Erythroblast (primary cell): ENCODE measurements around the gene RNF114.

Experiments
- DNase-seq, 2 experiments: peaks; one replicate each; lab custom pipeline; 2025; lab: John Stamatoyannopoulos, UW
- GATA1 ChIP-seq: IDR thresholded peaks from 2 replicates; pipeline ENCODE4 v1.6.1; 2011; ENCODE audit warnings: low read depth, mild to moderate bottlenecking, control low read depth, low read length, moderate library complexity
- POLR2A ChIP-seq: IDR thresholded peaks from 2 replicates; pipeline ENCODE4 v1.6.1; 2011; ENCODE audit warnings: mild to moderate bottlenecking, low read length

Gene RNF114

DNA sequence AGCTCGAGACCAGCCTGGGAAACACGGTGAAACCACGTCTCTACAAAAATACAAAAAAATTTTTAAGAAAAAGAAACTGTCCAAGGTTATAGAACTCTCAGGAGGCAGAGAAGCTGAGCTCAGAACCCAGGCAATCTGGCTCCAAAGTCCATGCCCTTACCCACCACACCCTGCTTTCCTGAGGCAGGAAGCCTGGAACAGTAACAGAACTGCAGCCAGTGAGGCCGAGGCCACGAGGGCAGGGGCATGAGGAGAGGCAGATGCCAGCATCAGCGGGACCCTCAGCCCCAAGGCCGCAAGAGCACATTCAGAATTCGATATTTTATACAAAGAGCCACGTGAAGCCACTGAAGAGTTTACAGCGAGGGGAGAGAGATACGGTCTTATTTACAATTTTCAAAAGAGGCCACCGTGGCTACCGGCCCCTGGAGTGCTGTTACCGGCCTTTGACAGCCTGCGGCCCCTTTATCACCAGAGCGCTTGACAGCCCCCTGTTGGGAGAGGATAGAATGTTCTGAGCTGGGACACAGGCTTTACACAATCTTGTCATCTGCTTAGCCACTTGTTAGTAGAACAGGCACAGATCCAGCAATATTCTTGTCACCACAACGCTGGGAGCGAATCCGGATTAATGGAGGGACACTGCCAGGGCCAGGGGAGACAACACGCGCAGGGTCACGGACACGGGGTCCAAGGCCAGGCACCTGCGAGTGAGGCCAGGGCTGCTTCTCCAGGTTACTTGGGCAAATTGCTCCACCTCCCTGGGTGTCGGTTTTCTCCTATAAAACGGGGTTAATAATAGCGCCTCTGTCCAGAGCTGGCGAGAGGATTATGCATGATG, 26.5 kb upstream of the RNF114 start:
- TF ChIP-seq GATA1 (no peak), POLR2A (no peak)
- DNase-seq, result no peak

DNA sequence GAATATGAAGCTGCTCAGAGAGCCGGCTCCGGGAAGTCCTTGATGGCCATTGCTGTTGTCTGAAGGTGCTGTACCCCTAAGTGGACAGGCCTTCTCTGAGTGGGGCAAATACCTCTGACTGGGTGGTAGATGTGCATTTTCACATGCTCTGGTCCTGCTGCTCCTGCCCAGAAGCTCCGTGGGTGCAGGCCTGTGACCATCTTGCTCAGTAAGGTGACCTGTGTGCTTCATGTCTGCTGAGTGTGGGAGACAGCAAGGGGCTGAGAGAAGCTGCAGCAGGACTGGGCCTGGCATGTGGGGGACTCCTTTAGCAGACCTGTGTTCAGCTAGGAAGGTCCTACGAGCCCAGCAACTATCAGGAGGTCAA, 25.9 kb upstream of the RNF114 start:
- no peak for TF ChIP-seq POLR2A
- TF ChIP-seq GATA1, result no peak

DNA sequence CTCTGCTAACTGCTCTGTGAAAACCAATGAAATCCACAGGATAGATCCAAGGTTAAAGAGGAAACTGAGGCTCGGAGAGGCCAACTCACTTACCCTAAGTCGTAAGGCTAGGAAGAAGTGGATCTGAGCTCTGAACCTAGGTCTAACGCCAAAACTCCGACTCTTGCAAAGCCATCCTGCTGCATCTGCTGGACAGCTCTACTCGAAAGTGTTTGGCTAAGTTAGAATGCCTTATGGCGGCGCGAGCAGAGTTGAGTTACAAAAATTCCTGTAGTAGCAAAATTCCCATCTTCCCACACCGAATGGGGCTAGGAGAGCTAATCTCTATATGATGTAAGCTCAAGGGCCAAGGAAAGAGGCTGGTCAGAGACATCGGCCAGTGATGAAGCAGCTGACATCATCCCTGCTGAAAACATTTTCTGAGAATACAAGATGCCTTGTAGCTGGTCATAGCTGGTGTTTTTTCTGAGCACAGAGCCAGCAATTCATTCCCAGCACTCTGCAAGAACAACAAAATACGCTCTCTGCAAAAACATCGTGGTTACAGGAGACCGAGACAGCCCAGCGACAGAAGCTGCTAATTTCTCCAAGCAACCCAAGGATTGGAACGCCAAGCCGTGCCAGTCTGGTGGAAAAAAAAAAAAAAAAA, 22.7 kb upstream of the RNF114 start:
- no peak for TF ChIP-seq POLR2A
- TF ChIP-seq GATA1, result no peak
- no peak for DNase-seq

More for the DNA sequence above, 25.9 kb upstream of the RNF114 start:
- no peak for DNase-seq

DNA sequence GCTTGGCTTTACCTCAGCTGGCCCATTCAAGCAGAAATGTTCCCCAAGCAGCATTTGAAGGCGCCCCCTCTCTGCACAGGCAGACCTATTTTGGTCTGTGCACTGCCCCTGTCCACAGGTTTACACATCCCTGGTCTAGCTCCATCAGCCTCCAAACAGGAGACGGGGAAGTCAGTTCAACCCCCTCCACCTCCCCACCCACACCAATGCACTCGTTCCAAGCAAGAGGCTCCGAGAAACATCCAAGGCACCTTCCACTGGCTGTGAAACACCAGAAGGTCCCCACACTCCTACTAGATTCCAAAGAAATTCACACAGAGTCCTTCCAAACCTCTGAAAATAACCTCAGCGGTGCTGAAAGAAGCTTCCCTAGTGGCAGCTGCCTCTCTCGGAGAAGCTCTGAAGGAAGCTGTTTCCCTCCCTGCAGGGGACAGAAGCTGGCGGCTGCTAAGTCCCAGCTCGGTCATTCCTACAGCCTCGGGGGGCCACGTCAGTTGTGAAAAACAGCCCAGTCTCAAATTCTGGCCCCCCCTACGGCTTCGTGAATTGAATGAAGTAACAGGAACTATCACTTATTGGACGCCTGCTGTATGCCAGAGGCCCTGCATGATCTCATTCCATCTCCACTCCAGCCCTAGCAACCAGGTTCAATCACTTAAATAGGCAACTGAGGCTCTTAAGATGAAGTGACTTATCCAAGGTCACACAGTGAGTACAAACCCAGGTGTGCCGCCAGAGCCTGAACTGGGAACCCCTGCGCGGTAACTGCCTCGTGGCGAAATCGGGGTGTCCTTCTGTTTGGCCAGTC, 21.7 kb upstream of the RNF114 start:
- TF ChIP-seq GATA1 (no peak), POLR2A (no peak)
- DNase-seq, result peak; percentile 72 to 78

DNA sequence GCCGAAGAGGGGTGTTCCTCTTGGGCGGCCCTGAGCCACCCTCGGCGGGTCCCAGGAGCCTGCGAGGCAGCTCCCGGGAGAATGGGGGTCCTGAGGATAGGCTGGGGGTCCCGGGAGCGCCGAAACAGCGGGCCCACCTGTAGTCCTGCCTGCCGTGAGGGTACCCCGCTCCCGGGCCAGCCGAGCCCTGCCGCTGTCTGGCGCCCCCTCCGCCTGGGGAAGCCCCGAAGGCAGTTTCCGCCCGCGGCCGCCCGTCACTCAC, 21.1 kb upstream of the RNF114 start:
- TF ChIP-seq POLR2A, result no peak
- TF ChIP-seq GATA1, result no peak
- no peak for DNase-seq

DNA sequence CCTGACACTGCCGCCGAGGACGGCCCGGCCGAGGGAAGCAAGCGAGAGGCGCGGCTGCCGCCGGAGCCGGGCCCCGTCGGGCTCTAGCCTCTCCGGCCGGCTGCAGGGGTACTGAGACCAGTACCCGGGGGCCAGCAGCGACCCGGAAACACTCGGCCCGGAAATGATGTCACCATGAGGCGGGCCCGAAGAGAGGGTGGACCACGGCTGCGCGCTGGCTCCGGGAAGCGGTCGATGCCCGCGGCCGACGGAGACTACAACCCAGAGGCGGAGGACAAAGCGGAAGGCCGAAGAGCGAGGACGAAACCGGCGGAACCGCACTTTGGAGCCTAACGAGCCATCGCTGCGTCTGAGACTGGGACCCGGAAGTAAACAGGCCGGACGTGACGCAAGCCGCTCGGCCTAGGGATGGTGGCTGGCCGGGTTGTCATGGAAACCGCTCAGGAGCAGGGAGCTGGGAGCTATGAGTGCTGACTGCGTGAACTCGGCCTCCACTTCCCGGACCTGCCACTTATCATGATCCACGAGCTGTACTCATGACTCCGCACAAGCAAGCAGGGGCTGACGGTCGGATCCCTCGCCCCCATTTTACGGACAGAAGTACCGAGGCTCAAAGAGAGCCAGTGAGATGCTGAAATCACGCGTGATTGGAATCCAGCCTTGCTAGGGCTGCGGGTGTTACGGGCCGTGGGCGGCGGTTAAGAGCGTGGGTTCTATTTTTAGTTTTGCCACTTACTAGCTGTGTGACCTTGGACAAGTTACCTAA, 20.6 kb upstream of the RNF114 start, which contains the start of gene SPATA2:
TSS of gene SPATA2 (minus strand) at position 150 of the 766 bp plus-strand sequence. CDS start 7,039 bp downstream, outside the sequence.
- TF ChIP-seq GATA1 (no peak), POLR2A (peak; percentile 67)
- peak; percentile 96 to 97 for DNase-seq

DNA sequence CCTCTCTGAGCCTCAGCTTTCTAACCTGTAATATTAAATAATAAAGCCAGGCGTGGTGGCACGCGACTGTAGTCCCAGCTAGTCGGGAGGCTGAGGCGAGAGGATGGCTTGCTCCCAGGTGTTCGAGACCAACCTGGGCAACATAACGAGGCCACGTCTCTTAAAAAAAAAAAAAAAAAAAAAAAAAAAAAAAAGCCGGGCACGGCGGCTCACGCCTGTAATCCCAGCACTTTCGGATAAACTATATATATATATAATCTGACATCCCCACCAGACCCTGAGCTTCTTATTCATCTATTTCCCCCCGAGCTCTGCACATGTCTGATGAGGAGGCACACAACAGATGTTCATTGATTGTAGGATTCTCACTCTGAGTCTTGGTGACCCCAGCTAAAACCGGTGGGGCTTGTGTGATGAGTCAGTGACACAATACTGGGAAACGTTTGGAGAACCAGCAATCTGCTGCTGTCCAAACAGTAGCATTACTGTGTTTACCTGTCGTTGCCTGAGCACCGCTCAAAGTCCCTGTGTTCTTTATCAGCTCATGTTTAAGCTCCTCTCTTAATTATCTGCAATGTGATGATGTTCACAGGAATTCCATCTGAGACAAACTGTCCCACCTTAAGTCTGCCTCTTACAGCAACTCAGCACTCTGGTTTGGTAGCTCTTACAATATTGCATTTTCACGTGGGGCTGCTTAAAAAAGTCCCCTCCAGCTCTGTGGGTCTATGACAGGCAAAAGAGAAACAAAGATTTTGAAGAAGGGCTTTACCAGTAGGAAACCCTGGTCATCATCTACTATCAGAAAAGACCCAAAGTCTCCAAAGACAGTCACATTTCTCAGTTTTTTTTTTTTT, 19.8 kb upstream of the RNF114 start:
- no peak for TF ChIP-seq GATA1
- TF ChIP-seq POLR2A, result no peak
- peak; percentile 55 to 68 for DNase-seq

DNA sequence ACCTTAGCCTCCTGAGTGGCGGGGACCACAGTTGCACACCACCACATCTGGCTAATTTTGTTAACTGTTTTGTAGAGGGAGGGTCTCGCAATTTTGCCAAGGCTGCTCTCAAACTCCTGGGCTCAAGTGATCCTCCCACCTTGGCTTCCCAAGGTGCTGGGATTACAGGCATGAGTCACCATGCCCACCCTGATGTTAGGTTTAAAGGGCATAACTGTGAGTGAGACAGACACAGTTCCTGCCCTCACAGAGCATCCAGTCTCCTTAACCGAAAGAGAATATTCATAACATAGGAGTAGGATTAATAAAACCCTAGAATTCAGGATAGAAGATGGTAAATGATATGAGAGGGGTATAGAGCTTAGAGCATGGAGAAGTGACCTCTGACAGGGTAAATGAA, 17.8 kb upstream of the RNF114 start:
- TF ChIP-seq GATA1 (no peak), POLR2A (no peak)
- DNase-seq, result no peak

DNA sequence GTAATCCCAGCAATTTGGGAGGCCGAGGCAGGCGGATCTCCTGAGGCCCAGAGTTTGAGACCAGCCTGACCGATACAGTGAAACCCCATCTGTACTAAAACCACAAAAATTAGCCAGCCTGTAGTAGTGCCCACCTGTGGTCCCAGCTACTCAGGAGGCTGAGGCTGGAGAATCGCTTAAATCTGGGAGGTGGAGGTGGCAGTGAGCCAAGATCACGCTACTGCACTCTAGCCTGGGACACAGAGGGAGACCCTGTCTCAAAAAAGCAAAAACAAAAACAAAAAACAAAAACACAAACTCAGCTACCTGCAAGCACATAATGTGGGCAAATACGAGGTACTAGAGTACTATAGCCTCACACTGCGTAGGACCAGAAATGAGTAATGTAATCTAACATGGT, 17.2 kb upstream of the RNF114 start:
- TF ChIP-seq GATA1 (no peak), POLR2A (no peak)
- no peak for DNase-seq

DNA sequence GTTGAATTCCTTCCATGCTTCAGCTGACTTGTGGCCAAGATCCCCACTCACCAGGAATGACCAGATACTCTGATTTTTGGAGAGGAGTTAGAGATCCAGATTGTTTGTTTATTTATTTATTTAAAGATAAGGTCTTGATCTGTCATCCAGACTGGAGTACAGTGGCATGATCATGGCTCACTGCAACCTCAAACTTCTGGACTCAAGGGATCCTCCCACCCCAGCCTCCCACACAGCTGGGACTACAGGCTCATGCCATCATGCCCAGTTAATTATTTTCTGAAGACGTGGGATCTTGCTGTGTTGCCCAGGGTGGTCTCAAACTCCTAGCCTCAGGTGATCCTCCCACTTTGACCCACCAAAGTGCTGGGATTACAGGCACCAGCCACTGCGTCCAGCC, 16.7 kb upstream of the RNF114 start:
- TF ChIP-seq GATA1, result no peak
- no peak for TF ChIP-seq POLR2A
- no peak for DNase-seq

DNA sequence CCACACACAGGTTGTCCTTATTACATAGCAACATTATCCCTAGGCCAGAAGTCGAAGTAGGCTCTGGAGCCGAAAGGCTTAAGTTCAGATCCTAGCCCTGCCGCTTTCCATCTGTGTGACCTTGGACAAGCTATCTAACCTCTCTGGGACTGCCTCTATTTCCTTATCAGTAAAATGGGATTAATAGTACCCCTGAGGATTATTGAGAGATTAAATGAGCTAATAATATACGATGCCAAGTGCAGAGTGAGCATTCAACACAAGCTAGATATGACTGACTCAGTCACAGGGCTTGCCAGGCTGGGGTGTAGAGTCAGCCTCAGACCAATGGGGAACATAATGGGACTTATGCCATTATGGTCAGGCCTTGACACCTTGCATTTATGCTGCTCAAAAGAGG, 11.9 kb upstream of the RNF114 start:
- no peak for DNase-seq
- TF ChIP-seq GATA1 (no peak), POLR2A (no peak)

DNA sequence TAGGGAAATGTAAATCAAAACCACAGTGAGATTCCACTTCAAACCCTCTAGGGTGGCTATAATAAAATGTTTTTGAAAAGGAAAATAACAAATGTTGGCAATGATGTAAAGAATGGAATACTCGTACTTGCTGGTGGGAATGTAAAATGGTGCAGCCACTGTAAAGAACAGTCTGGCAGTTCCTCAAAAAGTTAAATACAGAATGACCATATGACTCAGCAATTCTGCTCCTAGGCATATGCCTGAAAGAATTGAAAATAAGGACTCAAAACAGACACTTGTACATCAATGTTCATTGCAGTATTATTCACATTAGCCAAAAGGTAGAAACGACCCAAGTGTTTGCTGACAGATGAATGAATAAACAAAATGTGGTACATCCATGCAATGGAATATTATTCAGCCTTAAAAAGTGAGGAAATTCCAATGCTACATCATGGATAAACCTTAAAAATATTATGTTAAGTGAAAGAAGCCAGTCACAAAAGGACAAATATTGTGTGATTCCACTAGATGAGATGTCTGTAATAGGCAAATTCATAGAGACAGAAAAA, 10.2 kb upstream of the RNF114 start:
- no peak for DNase-seq
- TF ChIP-seq POLR2A (no peak), GATA1 (no peak)
